Upper lobe of right lung (tissue), 1 donor: Measurements from ENCODE around the gene ANKS1A. TPM values are rescaled to one million over a fixed set of nuclear protein-coding genes. Genes with fewer than 3 reads are reported as not detected.
A peak's percentile ranks its signal among the peaks of the same experiment; 100 is the strongest.

ENCODE experiments used
- ATAC-seq: fragments of 200-7000 bp; cut with Tn5 transposase; one replicate; pipeline ENCODE4 v1.9.1; 2020; ENCODE audit warnings: mild to moderate bottlenecking, moderate library complexity
- DNase-seq: peaks from one replicate; pipeline ENCODE4 v3.0.0-alpha.2; 2020
- H3K27ac ChIP-seq: fragments of 200-600 bp; one replicate; pipeline ENCODE4 v1.8.0; 2022
- H3K27me3 ChIP-seq: fragments of 200-600 bp; one replicate; pipeline ENCODE4 v1.8.0; 2022; ENCODE audit warnings: mild to moderate bottlenecking
- H3K36me3 ChIP-seq: fragments of 200-600 bp; one replicate; pipeline ENCODE4 v1.8.0; 2022
- H3K4me1 ChIP-seq: fragments of 200-600 bp; one replicate; pipeline ENCODE4 v1.8.0; 2022
- H3K4me3 ChIP-seq: fragments of 200-600 bp; one replicate; pipeline ENCODE4 v1.8.0; 2022; ENCODE audit warnings: mild to moderate bottlenecking
- H3K9me3 ChIP-seq: fragments of 200-600 bp; one replicate; pipeline ENCODE4 v1.8.0; 2022
- intact Hi-C: fragments of 100-400 bp; cut with DNase I; formaldehyde crosslinking; loops from one replicate; pipeline ENCODE4 v1.11.0; 2022
- total RNA-seq: library from RNA; stranded (reverse); fragmentation: NEBNext Ultra II Directional; extraction: Animal tissue kit (Norgen Biotek cat#: 25700); gene quantifications from one replicate; pipeline ENCODE4 v1.2.1, GENCODE V29; 2021
- TF ChIP-seq, protein P1 (sequence below): fragments of 200-600 bp; IDR thresholded peaks from one replicate; pipeline ENCODE4 v1.8.0; 2022; ENCODE audit warnings: antibody characterized with exemption
- donor health status: DM: no; HTN: yes; CAD: no; lungs with severe emphysema.

Gene ANKS1A
- total RNA-seq, 1 donor from 2014 or later = 59.0 TPM

DNA sequence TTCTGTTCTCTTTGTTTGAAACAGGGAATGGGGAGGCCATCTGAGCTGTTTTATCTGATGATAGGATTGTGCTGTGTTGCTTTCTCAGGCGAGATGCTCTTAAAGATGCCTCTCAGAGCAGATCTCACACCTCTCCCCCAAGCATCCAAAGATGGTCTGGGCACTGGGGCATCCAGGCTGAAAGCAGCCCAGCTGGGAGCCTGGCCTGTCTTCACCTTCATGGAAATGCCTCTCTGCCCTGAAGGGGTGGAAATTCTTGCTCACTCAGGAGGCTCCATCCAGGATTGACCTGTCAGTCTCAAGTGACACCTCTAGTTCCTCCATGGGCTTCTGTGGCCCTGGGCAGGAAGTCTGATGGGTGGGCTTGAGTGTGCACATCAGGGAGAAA is 165.7 kb downstream of the ANKS1A start:
- DNase-seq (no peak), ATAC-seq (no peak)
- H3K4me3 ChIP-seq = no peak overlapping the region
- peaks cover 55% of the 10 kb centered on the region for H3K36me3 ChIP-seq
- H3K4me1 ChIP-seq = peaks cover 21% of the 10 kb centered on the region
- TF ChIP-seq, protein P1, sequence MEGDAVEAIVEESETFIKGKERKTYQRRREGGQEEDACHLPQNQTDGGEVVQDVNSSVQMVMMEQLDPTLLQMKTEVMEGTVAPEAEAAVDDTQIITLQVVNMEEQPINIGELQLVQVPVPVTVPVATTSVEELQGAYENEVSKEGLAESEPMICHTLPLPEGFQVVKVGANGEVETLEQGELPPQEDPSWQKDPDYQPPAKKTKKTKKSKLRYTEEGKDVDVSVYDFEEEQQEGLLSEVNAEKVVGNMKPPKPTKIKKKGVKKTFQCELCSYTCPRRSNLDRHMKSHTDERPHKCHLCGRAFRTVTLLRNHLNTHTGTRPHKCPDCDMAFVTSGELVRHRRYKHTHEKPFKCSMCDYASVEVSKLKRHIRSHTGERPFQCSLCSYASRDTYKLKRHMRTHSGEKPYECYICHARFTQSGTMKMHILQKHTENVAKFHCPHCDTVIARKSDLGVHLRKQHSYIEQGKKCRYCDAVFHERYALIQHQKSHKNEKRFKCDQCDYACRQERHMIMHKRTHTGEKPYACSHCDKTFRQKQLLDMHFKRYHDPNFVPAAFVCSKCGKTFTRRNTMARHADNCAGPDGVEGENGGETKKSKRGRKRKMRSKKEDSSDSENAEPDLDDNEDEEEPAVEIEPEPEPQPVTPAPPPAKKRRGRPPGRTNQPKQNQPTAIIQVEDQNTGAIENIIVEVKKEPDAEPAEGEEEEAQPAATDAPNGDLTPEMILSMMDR = no peak
- intact Hi-C loops = no loop called here
- H3K9me3 ChIP-seq = no peaks in the 10 kb centered on the region
- H3K27me3 ChIP-seq = no peaks in the 10 kb centered on the region
- no peak overlapping the region for H3K27ac ChIP-seq

DNA sequence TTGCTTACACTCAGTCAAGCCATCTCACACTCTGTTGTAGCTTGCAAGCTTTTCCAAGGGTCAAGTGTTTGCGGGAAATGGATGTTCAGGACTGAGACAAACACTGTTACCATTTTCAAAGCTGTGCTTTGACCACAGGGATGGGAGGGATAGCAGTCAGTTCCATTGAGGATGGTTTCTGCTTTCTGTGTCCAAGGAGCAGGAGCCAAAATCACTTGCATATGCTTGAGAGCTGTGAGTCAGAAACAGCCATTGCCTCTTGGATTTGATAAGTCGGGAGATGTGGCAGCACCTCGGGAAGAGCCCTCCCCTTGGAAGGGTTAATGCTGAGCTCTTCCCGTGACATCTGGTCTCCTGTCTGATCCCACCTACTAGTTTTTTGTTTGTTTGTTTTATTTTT is 166.8 kb downstream of the ANKS1A start:
- TF ChIP-seq, protein P1 = no peak
- no peak for ATAC-seq
- no peak overlapping the region for H3K27ac ChIP-seq
- intact Hi-C loops = no loop called here
- H3K4me1 ChIP-seq = peaks cover 10% of the 10 kb centered on the region
- no peaks in the 10 kb centered on the region for H3K27me3 ChIP-seq
- H3K9me3 ChIP-seq = no peaks in the 10 kb centered on the region
- no peak for DNase-seq
- H3K4me3 ChIP-seq = no peak overlapping the region
- peaks cover 67% of the 10 kb centered on the region for H3K36me3 ChIP-seq

DNA sequence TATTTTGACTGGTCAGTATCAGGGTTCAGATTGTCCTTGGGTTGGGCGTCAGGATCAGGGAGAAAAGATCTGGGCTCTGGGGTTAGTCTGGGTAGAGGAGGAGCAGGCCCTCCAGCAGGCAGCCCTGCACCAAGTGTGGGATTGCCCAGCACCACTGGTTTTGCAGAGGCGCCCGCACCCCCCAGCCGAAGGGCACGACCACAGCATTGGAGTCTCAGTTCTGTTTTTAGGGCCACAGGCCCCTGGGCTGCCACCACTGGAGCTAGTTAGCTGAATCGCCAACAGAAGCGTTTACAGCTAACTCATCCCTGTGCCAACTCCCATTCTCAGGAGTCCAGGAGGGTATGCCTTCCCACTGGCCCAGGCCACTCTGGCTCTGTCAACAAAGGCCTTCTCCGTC is 167.9 kb downstream of the ANKS1A start:
- Histone ChIP-seq H3K27me3 (no peaks in the 10 kb centered on the region), H3K9me3 (no peaks in the 10 kb centered on the region), H3K4me3 (no peak overlapping the region), H3K36me3 (peaks cover 71% of the 10 kb centered on the region), H3K4me1 (peaks cover 4% of the 10 kb centered on the region), H3K27ac (no peak overlapping the region)
- TF ChIP-seq, protein P1 = no peak
- DNase-seq (no peak), ATAC-seq (no peak)
- intact Hi-C loops = no loop called here

DNA sequence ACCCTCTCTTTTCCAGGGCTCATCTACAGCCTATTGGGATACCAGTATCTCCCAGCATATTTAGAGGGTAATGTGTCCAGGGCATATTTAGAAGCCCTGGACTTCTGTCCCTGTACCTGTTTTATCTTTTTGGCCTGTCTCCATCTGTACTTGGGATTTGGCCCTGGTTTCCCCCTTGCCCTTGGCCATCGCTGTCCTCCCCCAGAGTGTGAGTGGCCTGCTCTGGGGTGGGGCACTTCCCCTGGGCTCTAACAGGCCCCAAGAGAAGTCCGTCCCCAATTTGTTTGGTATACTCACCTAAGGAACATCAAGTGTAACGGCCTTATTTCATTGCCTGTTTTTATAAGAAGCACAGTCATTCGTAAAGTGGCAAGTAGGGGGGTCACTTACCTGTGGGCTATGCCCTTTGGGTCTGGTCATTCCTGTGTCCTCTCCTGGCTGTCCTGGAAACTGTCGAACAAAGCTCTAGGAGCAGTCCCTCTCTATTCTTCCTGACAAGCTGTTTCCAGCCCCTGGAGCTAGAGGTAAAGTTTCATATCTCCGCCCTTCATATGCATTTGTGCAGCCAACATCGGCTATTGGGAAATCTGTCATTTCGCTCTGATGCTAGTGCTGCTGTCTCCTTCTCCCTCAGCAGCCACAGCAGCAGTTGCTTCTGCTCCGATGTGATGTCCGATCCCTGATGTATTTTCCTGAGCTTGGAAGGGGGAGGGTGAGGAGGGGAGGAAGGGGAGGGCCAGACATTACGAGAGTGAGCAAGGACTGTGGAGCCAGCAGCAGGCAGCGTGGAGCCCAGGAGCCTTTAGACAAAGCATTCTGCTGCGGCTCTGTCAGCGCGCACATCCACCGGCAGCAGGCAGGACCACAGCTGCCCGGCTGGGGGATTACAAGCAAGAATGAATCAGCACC is 168.6 kb downstream of the ANKS1A start:
- intact Hi-C loops = no loop called here
- no peak for DNase-seq
- H3K9me3 ChIP-seq = no peaks in the 10 kb centered on the region
- TF ChIP-seq, protein P1 = no peak
- peak; percentile 15 for ATAC-seq
- H3K27ac ChIP-seq = no peak overlapping the region
- no peaks in the 10 kb centered on the region for H3K4me1 ChIP-seq
- peaks cover 75% of the 10 kb centered on the region for H3K36me3 ChIP-seq
- H3K4me3 ChIP-seq = no peak overlapping the region
- no peaks in the 10 kb centered on the region for H3K27me3 ChIP-seq

DNA sequence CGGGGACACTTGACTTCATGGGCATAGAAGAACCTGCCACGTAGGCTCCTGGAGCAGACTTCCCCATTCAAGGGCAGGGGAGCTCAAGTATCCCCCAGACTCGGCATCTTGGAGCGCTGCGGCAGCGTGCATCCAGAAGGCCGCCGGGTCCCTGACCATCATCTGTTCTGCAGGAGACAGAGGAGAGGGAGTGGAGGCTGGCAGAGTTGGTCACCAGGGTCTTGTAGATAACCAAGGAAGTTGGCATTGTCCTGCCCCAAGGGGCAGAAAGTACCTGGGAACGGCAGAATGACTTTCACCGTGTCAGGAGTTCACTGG is 169.3 kb downstream of the ANKS1A start:
- TF ChIP-seq, protein P1 = no peak
- DNase-seq = no peak
- no peaks in the 10 kb centered on the region for H3K27me3 ChIP-seq
- H3K9me3 ChIP-seq = no peaks in the 10 kb centered on the region
- no peak overlapping the region for H3K4me3 ChIP-seq
- intact Hi-C loops = no loop called here
- H3K4me1 ChIP-seq = no peaks in the 10 kb centered on the region
- H3K36me3 ChIP-seq = peaks cover 80% of the 10 kb centered on the region
- ATAC-seq = no peak
- no peak overlapping the region for H3K27ac ChIP-seq
